Stimulated activated CD8-positive, alpha-beta memory T cell treated with anti-CD3 and anti-CD28 coated beads, Interleukin-12 subunit alpha, Interleukin-12 subunit beta, amount 100 ng/mL, for 1 hour (primary cell): ENCODE results near the gene ALOX12B.
A peak's percentile ranks its signal among the peaks of the same experiment; 100 is the strongest.

ENCODE experiments used
- DNase-seq: peaks from one replicate; pipeline ENCODE4 v3.0.0-alpha.2; 2020; ENCODE audit warnings: low read depth

The ALOX12B gene

DNA sequence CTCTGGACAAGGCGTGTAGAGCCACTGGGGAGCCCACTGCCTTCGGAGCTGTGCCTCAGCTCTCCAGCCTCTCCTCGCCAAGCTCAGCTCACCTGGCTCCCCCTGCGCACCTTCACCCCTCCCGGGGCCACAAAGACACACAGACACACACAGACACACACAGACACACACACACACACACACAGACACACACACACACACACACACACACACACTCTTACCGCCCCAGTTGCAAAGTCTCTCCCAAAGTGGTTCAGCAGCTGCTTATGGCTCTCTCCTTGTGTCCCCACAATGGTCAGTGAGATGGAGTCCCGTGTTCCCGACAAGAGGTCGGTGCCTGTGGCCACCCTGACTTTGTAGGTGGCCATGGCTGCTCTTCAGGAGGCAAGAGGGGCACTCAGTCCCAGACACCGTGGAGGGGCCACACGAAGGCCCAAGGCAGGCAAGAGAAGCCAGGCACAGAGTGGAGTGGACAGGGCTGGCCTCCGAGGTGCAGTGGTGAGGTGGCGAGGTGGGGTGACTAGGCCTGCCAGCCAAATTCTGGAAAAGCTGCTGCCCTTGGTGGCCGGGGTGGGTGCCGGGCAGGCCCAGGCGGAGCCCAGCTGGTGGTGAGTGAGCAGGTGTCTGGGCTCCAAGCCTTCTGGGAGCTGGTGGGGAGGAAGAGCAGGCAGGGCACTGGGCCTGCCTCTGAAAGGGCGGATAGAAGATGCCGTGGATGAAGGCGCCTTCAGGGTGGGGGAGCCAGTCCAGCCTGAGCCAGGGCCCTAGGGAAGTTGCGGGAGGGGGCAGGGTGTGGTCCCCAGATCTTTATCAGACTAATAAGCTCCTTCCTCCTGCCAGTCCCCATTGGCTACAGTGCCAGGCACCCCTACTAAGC, at the start of gene ALOX12B:
TSS of gene ALOX12B (minus strand) at position 642 of the 877 bp plus-strand sequence. CDS start at position 368, 274 bp downstream.
- no peak for DNase-seq

DNA sequence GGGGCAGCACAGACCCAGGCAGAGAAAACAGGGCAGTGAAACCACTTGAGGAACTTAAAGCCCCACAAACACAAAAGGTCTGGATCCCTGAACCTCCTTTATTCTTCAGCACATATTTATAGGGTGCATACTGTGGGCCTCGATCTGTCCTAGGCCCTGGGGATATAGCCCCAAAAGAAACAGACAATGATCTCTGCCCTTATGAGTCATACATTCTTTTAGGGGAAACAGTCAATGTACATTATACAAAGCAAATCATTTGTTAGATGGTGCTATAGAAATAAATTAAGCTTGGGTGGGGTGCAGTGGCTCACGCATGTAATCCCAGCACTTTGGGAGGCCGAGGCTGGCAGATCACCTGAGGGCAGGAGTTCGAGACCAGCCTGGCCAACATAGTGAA, 46.4 kb upstream of the ALOX12B start:
- DNase-seq, result no peak

DNA sequence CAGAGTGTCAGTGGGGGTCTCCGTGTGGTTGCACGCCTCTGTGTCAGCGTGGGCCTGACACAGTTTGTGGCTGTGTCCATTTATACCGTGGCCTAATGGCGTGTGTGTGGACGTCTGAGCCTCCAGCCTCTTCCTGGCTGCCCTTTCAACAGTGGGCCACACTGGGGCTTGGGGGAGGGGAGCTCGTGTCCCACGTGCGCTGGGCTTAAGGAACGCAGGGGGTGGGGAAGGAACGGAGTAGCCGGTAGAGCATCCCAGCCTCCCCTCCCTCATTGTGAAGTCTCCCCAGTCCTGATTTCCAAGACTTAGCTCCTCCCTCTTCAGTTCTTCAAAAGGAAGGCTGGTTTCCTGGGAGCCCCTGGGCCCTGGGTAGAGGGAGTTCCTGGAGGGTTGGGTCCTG, 45.9 kb upstream of the ALOX12B start:
- DNase-seq, result no peak

DNA sequence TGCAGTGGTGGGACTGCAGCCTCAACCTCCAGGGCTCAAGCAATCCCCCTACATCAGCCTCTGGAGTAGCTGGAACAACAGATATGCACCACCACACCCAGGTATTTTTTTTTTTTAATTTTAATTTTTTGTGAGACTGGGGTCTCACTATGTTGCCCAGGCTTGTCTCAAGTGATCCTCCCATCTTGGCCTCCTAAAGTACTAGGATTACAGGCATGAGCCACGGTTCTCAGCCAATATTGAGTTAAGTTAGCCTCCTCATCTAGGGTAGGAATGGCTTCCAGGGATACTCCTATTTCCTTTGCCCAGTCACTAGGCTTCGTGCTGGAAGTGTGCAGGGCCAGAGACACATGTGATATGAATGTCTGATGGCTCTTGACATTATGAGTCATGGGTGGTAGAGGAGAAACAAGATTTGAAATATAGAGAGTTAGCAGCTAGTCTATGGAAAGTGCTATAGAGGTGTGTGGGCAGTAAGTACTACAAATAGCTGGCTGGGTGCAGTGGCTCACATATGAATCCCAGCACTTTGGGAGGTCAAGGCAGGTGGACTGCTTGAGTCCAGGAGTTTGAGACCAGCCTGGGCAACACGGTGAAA, 44.4 kb upstream of the ALOX12B start:
- no peak for DNase-seq

DNA sequence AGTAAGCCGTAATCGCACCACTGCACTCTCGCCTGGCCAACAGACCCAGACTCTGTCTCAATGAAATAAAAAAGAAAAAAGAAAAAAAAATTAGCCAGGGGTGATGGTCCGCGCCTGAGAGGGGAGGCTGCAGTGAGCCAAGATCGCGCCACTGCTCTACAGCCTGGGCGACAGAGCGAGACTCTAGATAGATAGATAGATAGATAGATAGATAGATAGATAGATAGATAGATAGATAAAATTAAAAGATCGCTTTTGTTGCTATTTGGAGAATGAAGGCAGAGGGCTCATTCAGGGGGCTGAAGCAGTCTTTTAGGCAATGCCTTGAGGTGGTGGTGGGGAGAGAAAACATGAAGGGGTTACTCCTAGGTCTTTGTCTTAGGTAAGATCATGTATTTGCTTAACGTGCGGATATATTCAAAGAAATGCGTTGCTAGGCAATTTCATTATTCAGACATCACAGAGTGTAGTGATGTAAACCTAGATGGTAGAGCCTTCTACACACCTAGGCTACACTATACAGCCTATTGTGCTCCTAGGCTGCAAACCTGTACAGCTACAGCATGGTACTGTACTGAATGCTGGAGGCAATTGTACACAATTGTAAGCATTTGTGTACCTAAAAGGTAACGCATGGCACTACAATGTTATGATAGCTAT, 40.7 kb upstream of the ALOX12B start:
- DNase-seq, result no peak

DNA sequence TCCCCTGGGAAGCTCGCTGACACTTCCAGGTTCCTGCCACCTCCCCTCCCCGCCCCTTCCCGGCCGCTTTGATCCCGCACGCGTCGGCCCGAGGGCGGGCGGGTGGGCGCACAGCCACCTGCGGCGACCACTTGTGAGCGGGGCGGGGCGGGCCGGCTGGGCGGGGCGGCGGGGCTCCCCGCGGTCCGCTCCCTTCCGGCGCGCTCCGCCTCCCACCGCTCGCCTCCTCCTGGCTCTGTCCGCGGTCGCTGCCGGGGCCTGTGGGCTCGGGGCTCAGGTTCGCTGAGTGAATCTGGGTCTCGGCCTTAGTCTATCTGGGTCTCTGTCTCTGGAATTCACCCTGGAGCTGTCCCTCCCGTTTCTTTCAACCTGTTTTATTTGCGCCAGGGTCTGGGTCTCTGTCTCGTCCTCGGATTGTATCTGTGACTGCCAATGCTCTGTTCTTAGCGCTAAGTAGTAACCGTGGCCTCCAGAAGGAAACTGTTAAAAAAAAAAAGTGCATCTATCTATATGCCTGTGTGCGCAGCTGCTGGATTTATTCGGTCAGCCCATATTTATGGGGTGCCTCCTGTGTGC, 39.1 kb upstream of the ALOX12B start:
- no peak for DNase-seq

DNA sequence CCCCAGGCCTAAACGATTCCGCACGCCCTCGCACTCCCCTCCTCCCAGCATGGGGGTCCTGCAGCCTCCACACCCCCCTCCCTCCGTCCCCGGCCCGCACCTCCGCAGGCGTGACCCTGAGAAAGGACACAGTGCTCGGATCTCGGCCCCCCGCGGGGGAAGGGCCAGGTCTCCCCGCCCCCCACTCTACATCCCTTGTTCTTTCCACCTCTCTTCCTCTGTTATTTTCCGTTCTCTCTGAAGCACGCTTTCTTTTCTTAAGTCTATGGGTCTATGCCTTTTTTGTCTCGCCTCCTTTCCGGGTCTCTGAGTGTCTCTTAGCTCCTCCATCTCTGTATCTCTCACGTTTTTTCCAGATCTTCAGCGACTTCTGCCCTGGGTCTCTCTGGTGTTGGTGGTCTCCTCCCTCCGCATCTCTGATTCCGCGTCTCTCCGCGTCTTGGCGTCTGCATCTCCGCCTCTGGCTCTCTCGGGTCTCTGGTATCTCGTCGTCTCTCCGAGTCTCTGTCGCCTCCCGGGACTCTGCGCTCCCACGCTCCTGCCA, 38.5 kb upstream of the ALOX12B start:
- DNase-seq, result no peak

DNA sequence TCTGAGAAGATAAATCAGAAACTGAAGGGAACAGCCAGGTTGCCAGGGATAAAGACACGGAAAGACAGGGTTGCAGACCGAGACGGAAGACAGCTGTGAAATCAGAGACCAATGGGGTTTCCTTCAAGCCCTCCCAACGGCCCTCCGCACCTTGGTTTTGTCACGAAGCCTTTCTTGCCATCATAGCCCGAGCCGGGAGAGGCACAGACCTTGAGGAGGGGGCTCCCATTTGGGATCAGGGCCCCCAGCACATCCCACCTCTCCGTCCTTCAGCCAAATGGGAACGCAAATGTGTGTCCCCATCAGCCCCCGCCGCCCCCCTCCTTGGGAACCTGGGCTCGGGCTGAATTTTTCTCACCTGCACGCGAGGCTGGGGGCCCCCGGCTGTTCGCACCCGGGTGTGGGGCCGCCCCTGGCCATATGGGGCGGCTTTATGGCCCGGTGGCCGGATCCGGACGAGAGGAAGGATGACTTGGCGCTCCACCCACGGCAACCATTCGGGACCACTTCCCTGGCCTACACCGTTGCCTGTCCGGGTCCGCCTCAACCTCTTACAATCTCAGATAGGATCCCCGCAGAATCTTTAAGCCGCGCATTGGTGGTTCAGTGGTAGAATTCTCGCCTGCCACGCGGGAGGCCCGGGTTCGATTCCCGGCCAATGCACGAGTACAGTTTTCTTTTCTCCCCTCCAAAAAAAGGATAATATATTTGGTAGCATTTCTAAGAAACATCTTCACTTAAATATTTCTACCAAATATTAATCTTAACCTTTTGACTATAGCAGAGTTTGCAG, 37.8 kb upstream of the ALOX12B start:
- DNase-seq, result peak; percentile 83

DNA sequence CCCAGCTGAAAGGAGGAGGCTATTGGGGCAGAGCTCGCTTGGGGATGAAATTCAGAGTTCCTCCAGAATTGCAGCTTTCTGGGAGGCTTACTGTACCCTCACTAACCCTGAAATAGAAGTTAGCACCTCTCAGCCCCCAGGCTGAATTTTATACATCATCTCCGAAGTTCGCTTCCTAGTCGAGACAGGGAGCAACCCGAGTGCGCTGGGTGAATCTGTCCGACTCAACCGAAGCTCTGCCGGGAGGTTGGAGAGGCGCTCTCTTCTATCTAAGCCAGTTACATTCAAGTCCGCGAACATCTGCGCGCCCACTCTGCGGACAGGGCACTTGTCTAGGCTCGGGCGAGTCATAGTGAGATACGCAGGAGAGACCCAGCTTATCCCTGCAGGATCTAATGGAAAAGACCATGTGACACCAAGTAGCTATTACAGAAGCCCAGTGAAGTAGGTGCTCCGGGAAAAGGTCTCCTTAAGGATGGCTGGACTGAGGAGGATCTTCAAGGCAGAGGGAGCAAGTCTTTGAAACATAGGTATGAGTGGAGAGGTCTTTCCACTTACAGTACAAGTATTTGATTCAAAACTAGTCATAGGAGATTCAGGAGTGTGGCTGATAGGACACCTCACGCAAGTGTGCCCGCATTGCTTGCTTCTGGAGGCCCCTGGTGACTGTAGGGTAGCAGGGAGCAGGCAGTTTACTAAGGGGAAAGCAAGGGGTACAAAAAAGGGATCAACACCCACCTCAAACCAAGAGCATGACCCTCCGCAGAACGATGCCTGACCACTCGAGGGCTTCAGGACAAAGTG, 37.0 kb upstream of the ALOX12B start:
- DNase-seq, result no peak

DNA sequence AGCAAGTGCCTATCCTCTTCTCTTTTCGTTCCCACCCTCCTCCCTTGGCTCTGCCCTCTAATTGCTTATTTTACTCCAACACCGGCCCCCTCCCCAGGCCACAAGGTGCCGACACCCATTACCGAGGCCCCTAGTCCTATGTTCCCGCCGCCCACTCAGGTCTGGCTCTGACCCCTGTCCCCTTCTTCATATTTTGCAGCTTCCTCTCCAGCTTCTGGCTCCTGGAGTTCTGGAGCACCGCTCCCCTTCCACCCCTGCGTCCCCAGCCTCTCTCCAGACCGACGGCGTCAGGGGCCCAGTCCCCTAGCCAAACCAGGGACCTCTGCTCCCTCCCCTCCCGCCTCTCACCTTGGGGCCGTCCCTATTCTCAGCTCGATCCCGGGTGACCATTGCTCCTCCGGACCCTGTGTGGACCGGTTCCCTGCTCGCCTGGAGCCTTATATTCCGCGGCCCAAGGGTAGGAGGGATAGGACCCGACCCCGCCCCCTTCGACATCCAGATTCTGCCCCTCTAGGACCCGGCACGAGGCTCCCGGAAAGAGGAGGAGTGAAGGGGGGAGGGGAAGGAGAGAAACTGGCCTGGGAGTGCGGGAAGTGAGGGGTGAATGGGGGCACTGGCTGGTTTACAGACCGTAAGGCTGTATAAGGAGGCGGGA, 36.3 kb upstream of the ALOX12B start, which contains the start of gene HES7:
TSS of gene HES7 (minus strand) at position 412 of the 655 bp plus-strand sequence. CDS start at position 390, 22 bp downstream.
- DNase-seq, result no peak

DNA sequence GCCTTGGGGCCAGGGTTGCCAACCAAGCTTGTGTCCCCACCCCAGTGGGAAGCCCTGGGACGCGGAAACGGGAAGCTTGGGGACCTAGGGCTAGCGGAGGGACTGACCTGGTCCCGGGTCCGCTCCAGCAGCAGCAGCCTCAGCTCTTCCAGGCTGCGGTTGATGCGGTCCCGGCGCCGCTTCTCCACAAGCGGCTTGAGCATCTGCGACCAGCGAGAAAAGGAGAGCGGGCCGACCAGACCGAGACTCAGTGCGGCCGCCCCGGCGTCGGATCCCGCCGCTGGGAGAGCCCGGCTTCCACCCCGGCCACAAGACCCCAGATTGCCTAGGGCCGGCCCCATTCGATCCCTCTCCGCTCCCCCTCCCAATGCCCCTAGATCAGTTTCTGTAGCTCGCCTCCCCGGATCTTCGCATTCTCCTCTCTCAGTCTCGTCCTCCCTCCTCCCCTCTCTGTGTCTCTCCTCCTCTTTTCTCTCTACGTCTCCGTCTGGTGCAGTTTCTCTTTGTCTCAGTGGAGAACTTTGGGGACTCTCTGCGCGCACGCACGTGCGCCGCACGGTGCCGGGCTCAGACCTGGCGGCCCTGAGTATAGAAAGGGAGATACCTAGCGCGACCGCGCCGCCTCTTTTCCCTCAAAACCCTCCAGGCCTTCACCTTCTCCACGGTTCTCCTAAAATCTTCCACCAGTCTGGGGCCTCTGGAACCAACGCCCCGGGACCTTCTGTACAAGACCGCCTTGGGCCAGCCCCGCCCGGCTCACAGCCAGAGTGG, 35.6 kb upstream of the ALOX12B start:
- no peak for DNase-seq

DNA sequence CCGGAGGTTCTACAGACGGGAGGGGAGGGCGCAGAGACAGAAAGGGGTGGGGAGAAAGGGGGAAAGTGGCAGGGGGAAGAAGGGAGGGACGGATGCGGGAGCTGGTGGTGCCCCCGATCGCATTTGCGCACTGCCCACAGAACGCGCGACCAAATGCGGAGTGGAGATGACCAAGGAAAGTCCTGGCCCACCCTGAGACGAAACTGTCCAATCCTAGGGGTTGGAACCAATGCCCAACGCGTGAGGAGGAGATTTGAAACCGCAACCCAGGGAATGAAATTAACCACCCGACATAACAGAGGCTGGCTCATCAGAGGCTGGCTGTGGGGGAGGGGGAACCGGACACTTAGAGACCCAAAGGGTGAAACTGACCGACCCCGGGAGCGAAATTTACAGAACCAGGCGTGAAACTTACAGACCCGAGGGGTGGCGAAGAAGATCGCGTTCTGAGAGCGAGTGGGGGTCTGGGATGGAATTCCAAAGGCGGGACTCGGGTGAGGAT, 35.0 kb upstream of the ALOX12B start:
- DNase-seq, result no peak

DNA sequence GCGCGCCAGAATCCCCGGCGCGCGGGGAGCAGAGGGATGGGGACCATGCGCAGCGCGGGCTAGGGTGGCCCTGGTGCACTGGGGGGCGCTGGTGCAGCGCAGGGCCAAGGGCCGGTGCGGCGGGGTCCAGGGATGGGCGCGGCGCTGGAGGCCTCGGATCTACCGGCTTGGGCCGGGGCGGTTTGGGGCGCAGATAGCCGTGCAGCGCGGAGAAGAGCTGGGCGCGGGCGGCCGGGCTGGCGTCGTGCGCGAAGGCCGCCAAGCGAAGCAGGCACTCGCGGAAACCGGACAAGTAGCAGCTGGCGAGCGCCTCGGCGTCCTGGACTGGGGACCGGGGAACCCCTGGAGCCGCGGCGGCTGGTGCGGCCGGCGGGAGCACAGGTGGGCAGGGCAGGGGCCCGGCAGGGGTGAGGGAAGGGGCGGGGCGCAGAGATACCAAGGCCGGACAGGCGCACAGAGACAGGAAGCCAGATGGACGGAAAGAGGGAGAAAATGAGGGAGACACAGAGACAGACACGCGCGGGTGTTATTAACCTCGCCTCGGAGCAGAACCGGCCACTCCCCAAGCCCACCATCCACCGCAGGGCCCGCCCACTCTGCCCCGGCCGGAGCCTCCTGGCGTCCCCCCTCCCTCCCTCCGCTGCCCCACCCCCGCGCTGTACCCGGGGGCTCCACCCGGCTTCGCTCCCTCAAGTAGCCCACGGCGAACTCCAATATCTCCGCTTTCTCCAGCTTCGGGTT, 34.3 kb upstream of the ALOX12B start:
- no peak for DNase-seq

DNA sequence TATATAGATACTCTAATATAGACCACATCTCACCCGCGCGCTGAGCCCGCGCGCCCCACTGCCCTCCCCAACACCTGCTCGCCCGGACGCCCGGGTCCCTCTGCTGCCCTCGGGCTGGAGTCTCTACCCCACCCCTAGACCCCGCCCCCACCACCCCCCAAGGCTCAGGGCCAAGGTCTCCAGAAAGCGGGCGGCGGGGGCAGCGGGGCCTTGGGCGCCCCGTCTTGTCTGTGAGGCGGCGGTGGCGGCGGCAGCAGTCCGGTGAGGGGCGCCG, 33.8 kb upstream of the ALOX12B start:
- no peak for DNase-seq

DNA sequence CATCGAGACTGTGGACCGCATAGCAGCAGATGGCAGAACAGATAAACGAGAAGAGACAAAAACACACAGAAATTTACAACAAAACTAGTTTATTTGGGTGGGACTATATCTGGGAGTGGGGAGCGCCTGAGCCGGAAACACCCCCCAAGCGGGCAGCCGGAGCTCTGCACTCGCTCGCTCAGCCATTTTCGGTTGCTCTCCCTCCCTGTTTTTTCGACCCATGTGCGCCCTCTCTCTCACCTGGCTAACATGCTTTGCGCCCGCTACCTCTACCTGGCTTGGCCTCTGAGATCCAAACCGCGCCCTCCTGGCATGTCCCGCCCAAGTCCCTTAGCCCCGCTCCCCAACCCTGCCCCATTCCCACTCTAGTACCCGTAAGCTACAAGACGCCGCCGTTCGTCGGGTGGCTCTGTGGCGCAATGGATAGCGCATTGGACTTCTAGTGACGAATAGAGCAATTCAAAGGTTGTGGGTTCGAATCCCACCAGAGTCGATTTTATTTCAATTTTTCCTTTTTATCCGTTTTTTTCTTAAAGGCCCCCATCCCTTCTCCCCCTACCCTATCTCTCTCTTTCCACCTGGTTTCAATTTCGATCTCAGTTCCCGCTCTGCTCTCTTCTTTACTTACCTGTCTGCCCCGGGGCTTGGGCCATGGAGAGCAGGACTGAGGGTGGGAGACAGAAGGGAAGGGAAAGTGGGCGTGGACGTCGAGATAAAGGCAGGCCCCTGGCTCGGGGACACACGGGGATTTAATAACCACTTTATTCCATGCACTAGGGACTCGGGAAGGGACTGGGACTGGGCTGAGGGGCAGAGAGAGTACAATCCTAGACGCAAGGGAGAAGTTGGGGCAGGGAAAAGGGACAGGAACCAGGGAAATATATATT, 33.2 kb upstream of the ALOX12B start:
- DNase-seq, result no peak

DNA sequence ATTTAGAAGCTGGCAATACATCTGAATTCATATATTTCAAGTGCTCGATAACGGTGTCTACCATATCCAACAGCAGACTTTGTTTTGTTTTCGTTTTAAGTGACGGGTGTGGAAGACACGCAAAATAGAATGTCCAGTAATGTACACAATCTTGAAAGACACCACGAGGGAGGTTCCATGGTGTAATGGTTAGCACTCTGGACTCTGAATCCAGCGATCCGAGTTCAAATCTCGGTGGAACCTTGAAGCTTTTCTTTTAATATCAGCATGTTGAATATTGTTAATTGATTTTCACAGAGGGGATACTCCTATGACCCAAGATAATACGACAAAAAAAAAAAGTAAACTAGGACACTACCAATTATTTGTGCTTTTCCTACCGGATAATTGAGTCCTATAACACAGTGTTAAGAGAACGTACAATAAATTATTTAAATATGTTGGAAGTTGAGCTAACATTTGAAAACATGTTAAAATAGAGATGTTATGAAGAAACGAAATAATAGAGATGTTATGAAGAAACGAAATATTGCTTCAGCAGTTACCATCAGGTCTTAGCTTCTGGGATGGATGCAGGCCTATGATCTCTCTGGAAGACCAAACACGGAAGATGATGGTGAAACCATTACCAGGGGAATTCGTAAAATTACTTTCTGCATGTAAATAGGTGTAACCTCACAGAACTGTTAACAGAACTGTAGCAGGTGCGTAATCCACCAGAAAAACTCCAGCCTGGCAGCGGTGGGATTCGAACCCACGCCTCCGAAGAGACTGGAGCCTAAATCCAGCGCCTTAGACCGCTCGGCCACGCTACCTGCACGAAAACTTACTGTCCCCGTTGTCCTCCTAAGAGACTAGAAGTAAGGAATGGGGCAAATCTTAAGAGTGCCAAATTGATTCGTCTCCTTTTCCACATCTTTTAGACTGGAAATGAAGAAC, 32.3 kb upstream of the ALOX12B start:
- peak; percentile 65 for DNase-seq
